ENCODE data around the gene CSTPP1.

CSTPP1 gene

GRCh38 chr11:47149782-47150181 lies 213.2 kb downstream of the CSTPP1 start:
- no peak for DNase-seq
- no peak for ATAC-seq
- H3K4me3 Mint-ChIP-seq = no peak overlapping the region
- H3K4me1 Mint-ChIP-seq = peaks cover 27% of the 10 kb centered on the region
- no peaks in the 10 kb centered on the region for H3K27me3 Mint-ChIP-seq
- no peaks in the 10 kb centered on the region for H3K9me3 Mint-ChIP-seq
- no peak overlapping the region for H3K27ac Mint-ChIP-seq

DNA sequence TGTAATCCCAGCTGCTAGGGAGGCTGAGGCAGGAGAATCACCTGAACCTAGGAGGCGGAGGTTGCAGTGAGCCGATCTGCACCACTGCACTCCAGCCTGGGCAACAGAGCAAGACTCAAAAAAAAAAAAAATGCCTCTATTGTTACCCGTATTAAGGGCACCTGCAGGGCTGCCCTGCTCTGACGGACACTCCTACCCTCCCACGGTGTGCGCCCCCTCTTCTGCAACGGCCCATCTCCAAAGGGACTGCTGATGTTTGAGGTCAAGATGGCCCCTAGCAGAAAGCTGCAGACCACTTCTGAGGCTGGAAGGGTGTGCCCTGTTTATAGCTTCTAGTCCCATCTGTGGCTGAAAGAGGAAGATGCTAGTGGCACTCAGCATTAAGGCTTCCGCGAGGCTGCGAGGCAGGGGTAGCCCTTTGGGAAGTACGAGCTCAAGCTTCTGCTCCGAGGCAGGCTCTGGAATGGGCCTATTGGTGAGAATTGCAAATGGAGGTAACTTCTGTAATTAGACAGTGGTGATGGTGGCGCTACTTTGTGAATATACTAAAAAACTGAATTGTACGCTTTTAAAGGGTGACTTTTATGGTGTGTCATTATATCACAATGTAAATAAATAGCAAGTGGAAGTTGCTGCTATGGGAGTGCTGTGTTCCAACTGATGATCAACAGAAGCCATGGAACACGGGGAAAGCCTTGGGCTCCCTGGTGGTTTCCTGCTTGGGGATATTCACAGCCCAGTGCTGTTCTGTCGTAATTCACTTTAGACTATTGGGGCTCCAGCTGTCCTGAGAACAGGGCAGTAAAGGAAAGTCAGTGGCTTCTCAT lies 215.8 kb downstream of the CSTPP1 start:
- DNase-seq (no peak), ATAC-seq (no peak)
- peaks cover 44% of the 10 kb centered on the region for H3K4me1 Mint-ChIP-seq
- no peaks in the 10 kb centered on the region for H3K27me3 Mint-ChIP-seq
- H3K9me3 Mint-ChIP-seq = no peaks in the 10 kb centered on the region
- no peak overlapping the region for H3K4me3 Mint-ChIP-seq
- H3K27ac Mint-ChIP-seq = no peak overlapping the region

DNA sequence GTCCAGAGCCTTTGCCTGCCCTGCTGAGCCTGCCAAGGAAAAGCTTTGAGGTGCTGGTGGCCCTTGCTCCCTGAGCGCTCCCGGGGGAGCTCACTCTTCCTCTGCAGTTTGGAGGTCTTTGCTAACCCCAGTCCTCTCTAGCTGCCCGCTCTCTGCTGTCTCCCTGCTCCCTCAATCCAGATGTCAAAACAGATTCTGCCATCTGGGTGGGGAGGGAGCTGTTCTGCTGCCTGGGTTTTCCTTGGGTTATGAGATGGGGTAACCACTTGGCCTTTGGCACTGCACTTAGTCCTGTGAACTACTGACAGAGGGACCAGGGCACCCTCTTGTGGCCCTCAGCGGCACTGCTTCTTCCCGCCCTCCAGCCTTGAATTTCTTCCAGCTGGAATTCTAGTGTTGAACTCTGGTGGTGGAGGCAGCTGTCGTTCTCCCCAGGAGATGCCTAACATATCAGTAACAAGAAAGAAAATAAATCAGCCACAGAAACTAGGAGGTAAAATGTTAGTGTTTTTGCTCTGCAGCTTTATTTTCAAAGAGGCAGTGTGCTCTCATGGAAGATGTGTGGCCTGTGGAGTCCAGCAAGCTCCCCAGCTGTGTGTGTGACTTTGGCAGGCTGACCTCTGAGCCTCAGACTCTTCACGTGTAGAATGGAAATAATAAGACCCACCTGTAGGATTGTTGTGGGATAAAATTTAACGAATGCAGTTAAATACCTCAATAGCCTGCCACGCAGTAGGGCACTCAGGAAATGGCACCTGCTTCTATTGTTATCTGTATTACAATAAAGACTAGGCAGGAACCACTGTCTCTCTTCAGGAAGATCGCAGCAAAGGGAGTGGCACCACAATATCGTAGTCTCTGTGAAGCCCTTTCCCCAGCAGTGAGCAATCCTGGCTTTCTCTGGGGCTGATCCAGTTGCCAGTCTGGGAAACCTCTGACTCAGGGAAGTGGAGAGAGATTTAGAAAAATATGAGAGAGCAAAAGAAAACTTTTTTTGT lies 216.7 kb downstream of the CSTPP1 start:
- peak; percentile 37 to 51 for DNase-seq
- Mint-ChIP-seq H3K27me3 (no peaks in the 10 kb centered on the region), H3K4me3 (peak overlapping the region; percentile 13 to 52), H3K4me1 (peaks cover 49% of the 10 kb centered on the region), H3K27ac (peak overlapping the region in 1 of 2 donors; percentile 50), H3K9me3 (no peaks in the 10 kb centered on the region)
- ATAC-seq = peak; percentile 57

DNA sequence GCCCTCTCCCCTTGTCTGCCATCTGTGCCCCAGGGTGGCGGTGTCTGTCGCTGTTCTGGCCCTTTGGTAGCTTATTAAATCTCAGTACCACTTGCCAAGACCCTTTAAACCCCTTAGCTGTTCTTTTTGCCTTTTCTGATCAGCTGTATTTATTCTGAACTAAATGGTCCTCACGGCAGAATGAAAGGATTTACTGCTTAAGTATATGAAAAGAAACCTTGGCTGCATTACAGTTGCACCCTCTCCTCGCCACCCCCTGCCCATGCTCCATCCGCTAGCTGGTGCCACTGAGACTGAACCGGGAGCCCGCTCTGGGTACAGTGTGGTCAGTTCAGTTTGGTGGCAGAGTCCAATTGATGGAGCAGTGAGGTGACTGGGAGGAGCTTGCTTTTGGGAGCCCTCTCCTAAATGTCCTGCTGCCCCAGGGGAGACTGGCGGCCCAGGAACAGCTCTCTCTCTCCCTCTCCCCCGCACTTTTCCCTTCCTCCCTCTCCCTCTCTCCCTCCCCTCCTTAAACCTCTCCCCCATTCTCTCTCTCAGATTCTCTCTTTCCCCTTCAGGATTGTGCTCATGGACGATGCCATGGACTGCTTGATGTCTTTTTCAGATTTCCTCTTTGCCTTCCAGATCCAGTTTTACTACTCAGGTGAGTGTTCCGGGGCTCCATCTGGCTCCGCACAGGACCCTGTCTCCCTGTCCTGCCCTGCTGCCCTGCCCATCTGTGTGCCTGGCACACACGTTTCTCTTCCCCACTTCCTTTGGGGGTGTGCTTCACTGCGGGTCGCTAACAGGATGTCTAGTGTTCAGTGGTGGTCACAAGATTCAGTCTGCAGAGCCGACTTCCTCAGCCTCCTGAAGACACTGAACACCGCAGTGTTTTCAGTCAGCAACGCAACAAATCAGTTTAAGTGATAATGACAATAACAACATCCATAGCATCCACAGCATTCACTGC lies 218.3 kb downstream of the CSTPP1 start:
- ATAC-seq (peak; percentile 82), DNase-seq (peak in 1 of 2 donors; percentile 31)
- Mint-ChIP-seq H3K4me3 (peak overlapping the region; percentile 71 to 77), H3K27ac (peak overlapping the region; percentile 81 to 96), H3K27me3 (no peaks in the 10 kb centered on the region), H3K4me1 (peaks cover 52% of the 10 kb centered on the region), H3K9me3 (no peaks in the 10 kb centered on the region)

DNA sequence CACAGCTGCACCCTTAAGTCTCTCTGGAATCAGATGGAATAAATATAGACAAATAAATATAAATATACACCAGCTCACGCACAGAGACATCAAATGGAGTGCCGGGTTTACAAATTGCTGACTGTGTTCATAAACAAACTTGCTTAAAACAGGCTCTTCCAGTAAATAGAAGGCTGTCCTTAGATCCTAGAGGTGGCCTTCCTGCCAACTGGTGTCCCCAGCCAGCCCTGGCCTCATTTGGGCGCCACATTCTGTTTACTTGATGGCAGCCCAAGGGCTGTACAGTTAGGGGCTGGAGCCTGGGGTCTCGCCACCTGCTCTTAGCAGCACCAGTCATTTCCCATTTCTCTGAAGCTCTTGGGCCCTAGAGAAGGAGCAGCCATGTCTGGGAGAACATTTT lies 219.3 kb downstream of the CSTPP1 start:
- ATAC-seq = no peak
- Mint-ChIP-seq H3K4me3 (no peak overlapping the region), H3K9me3 (no peaks in the 10 kb centered on the region), H3K27ac (no peak overlapping the region), H3K27me3 (no peaks in the 10 kb centered on the region), H3K4me1 (peaks cover 52% of the 10 kb centered on the region)
- DNase-seq = no peak

- ATAC-seq = no peak
- H3K4me1 Mint-ChIP-seq = peaks cover 52% of the 10 kb centered on the region
- H3K27me3 Mint-ChIP-seq = no peaks in the 10 kb centered on the region
- DNase-seq = no peak
- no peak overlapping the region for H3K4me3 Mint-ChIP-seq
- H3K27ac Mint-ChIP-seq = no peak overlapping the region
- no peaks in the 10 kb centered on the region for H3K9me3 Mint-ChIP-seq
Observed at GRCh38 chr11:47156333-47156732, 219.8 kb downstream of the CSTPP1 start.

GRCh38 chr11:47156951-47157350 lies 220.4 kb downstream of the CSTPP1 start:
- H3K4me3 Mint-ChIP-seq = no peak overlapping the region
- H3K27me3 Mint-ChIP-seq = no peaks in the 10 kb centered on the region
- H3K27ac Mint-ChIP-seq = peak overlapping the region in 1 of 2 donors; percentile 79
- no peaks in the 10 kb centered on the region for H3K9me3 Mint-ChIP-seq
- peaks cover 58% of the 10 kb centered on the region for H3K4me1 Mint-ChIP-seq
- ATAC-seq (no peak), DNase-seq (no peak)

DNA sequence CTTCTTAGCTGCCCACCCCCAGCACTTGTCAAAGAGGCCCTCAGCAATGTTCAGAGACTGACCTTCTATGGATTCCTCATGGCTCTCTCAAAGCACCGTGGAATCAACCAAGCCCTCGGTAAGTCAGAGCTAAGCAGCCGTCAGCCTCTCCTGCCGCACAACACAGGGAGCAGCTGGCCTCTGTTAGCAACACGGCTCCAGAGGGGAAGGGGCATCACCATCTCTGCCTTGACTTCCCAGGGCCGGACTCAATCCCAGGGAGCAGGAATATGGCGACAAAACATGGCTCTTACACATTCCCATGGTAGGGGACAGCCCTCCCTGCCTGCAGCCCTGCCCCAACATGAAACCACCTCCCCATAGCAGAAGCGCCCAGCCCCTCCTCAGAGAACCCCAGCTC lies 221.2 kb downstream of the CSTPP1 start:
- no peak overlapping the region for H3K4me3 Mint-ChIP-seq
- peaks cover 52% of the 10 kb centered on the region for H3K4me1 Mint-ChIP-seq
- H3K27ac Mint-ChIP-seq = peak overlapping the region in 1 of 2 donors; percentile 10
- H3K27me3 Mint-ChIP-seq = no peaks in the 10 kb centered on the region
- no peaks in the 10 kb centered on the region for H3K9me3 Mint-ChIP-seq
- ATAC-seq (no peak), DNase-seq (no peak)

DNA sequence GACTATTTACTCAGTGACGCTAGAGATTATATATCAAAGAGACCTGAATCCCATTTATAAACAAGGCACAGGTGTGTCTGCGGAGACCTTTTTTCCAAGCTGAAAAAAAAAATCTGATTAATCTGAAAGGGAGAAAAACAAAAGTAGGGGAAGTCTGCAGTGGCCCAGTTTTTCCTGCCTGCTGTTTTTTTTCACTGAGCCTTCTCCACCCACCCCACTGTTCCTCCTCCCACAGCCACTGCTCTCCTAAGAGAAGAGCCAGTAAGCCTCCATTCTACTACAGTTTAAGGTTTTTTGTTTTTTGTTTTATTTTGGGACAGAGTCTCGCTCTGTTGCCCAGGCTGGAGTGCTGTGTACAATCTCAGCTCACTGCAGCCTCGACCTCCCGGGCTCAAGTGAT lies 221.7 kb downstream of the CSTPP1 start:
- Mint-ChIP-seq H3K27ac (peak overlapping the region in 1 of 2 donors; percentile 10), H3K4me1 (peaks cover 48% of the 10 kb centered on the region), H3K4me3 (no peak overlapping the region)

DNA sequence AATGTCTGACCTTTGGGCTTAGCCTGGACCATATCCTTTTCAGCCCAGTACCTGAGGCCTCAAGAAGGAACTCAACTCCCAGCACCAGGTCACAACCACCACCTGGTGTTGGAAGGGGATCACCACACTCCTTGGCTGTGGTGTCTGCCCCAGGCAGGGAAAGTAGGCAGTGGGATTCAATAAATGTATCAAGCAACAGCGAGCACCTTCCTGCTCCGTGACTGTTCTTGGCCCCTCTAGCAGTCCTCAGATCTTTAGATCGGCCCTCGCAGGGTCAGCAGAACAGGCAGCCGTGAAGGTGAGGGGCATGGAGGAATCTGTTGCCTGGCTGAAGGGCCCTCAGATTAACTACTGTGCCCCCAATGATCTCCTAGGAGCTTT lies 224.2 kb downstream of the CSTPP1 start:
- Mint-ChIP-seq H3K27ac (peak overlapping the region in 1 of 2 donors; percentile 54), H3K4me3 (no peak overlapping the region), H3K27me3 (no peaks in the 10 kb centered on the region), H3K4me1 (peaks cover 23% of the 10 kb centered on the region), H3K9me3 (no peaks in the 10 kb centered on the region)
- DNase-seq = no peak
- ATAC-seq = peak; percentile 3

More for the DNA sequence above, 221.7 kb downstream of the CSTPP1 start:
- no peaks in the 10 kb centered on the region for H3K27me3 Mint-ChIP-seq
- no peak for DNase-seq
- H3K9me3 Mint-ChIP-seq = no peaks in the 10 kb centered on the region
- ATAC-seq = no peak

DNA sequence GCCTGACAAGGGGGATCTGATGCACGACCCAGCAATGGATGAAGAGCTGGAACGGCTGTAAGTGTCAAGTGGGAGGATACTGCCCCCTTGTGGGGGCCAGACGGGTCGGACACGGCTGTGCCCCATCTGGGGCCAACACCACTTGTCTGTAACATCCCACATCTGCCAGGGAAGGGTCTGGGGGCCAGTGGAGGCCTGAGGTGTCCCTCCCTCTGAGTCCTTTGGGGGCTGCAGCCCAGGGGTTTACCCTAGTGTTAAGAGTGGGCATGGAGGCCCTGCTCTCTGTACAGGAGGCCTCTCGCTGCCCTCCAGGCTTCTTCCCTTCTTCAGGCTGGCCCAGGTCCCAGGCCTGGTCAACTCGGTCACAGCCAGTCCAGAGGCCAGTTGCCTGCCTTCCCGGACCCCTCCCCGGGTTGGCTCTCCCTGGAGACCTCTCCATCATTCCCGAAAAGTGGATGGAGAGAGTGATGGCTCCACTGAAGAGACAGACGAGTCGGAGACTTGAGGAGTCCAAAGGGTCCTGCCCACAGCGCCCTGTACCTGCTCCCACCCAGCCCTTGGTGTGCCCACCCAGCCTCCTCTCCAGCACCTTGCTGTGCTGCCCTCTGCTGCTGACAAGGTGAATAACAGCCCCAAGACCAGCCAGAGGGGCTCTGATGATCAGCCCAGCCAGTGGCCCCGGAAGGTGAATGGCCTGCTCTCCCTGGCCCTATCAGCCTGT lies 224.7 kb downstream of the CSTPP1 start:
- DNase-seq = peak; percentile 62 to 64
- peak overlapping the region in 1 of 2 donors; percentile 63 for H3K27ac Mint-ChIP-seq

GRCh38 chr11:47161890-47162289 lies 225.3 kb downstream of the CSTPP1 start:
- Mint-ChIP-seq H3K4me3 (no peak overlapping the region), H3K27ac (peak overlapping the region in 1 of 2 donors; percentile 59), H3K4me1 (peaks cover 16% of the 10 kb centered on the region), H3K9me3 (no peaks in the 10 kb centered on the region), H3K27me3 (no peaks in the 10 kb centered on the region)
- no peak for DNase-seq
- ATAC-seq = no peak

More for the DNA sequence above, 224.7 kb downstream of the CSTPP1 start:
- Mint-ChIP-seq H3K27me3 (no peaks in the 10 kb centered on the region), H3K4me1 (peaks cover 17% of the 10 kb centered on the region), H3K9me3 (no peaks in the 10 kb centered on the region), H3K4me3 (no peak overlapping the region)
- peak; percentile 84 for ATAC-seq

GRCh38 chr11:47162426-47162825 lies 225.9 kb downstream of the CSTPP1 start:
- Mint-ChIP-seq H3K4me1 (peaks cover 16% of the 10 kb centered on the region), H3K4me3 (no peak overlapping the region), H3K27ac (peak overlapping the region in 1 of 2 donors; percentile 58), H3K9me3 (no peaks in the 10 kb centered on the region), H3K27me3 (no peaks in the 10 kb centered on the region)
- DNase-seq = no peak
- ATAC-seq = no peak

GRCh38 chr11:47163193-47163592 lies 226.6 kb downstream of the CSTPP1 start:
- no peaks in the 10 kb centered on the region for H3K27me3 Mint-ChIP-seq
- ATAC-seq = no peak
- H3K4me3 Mint-ChIP-seq = no peak overlapping the region
- no peaks in the 10 kb centered on the region for H3K9me3 Mint-ChIP-seq
- DNase-seq = no peak
- no peak overlapping the region for H3K27ac Mint-ChIP-seq
- H3K4me1 Mint-ChIP-seq = peaks cover 11% of the 10 kb centered on the region

Measured in stimulated activated naive CD8-positive, alpha-beta T cell treated with anti-CD3 and anti-CD28 coated beads, Interleukin-15, amount 100 ng/mL, for 72 hours (primary cell).